GM06990 (cell line): ENCODE results near the gene CXCL16.

Experiments used
- DNase-seq: peaks from one replicate; pipeline ENCODE4 v3.0.0-alpha.2; 2011; ENCODE audit not compliant: insufficient read length; ENCODE audit errors: extremely low read depth
- H3K27me3 ChIP-seq: replicated peaks from 2 replicates; pipeline ENCODE4 v1.6.0; 2011; ENCODE audit warnings: low read length; ENCODE audit not compliant: control insufficient read depth, insufficient read depth
- H3K36me3 ChIP-seq: 2 replicates; pipeline ENCODE4 v1.5.1; 2011; ENCODE audit warnings: low read length; ENCODE audit not compliant: control insufficient read depth, insufficient read depth
- H3K4me3 ChIP-seq: replicated peaks from 2 replicates; pipeline ENCODE4 v1.5.1; 2011; ENCODE audit warnings: low read depth, mild to moderate bottlenecking, control low read depth, low read length
- TF ChIP-seq, protein P1 (sequence below): IDR thresholded peaks from 2 replicates; pipeline ENCODE4 v1.5.1; 2011; ENCODE audit warnings: low read length, control low read depth, mild to moderate bottlenecking, inconsistent platforms; ENCODE audit not compliant: insufficient read depth, poor library complexity, severe bottlenecking

The CXCL16 gene

DNA sequence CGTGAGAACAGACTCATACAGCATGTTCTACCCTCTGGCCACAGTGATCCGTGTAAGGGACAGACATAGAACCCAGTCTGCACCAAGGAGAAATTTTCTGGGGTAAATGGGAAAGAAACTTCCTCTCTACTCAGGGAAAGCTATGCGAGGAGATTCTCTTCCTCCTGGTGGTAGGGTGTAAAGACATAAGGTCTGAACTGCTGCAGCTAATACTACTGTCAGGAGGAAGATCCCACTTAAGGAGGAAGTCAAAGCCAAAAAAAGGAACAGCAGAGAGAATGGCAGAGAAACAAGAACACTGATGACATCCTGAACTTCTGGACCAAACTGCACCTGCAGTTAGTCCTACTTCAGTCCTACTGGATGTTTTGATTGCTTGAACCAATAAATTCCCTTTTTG, 24.9 kb upstream of the CXCL16 start:
- Histone ChIP-seq H3K4me3 (no peak overlapping the region), H3K27me3 (no peaks in the 10 kb centered on the region), H3K36me3 (no peaks in the 10 kb centered on the region)
- DNase-seq = no peak
- TF ChIP-seq, protein P1, sequence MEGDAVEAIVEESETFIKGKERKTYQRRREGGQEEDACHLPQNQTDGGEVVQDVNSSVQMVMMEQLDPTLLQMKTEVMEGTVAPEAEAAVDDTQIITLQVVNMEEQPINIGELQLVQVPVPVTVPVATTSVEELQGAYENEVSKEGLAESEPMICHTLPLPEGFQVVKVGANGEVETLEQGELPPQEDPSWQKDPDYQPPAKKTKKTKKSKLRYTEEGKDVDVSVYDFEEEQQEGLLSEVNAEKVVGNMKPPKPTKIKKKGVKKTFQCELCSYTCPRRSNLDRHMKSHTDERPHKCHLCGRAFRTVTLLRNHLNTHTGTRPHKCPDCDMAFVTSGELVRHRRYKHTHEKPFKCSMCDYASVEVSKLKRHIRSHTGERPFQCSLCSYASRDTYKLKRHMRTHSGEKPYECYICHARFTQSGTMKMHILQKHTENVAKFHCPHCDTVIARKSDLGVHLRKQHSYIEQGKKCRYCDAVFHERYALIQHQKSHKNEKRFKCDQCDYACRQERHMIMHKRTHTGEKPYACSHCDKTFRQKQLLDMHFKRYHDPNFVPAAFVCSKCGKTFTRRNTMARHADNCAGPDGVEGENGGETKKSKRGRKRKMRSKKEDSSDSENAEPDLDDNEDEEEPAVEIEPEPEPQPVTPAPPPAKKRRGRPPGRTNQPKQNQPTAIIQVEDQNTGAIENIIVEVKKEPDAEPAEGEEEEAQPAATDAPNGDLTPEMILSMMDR = no peak

- no peaks in the 10 kb centered on the region for H3K36me3 ChIP-seq
- no peak for DNase-seq
- TF ChIP-seq, protein P1 = no peak
- H3K4me3 ChIP-seq = no peak overlapping the region
- H3K27me3 ChIP-seq = no peaks in the 10 kb centered on the region
Observed at GRCh38 chr17:4759776-4760236, 20.1 kb upstream of the CXCL16 start.

DNA sequence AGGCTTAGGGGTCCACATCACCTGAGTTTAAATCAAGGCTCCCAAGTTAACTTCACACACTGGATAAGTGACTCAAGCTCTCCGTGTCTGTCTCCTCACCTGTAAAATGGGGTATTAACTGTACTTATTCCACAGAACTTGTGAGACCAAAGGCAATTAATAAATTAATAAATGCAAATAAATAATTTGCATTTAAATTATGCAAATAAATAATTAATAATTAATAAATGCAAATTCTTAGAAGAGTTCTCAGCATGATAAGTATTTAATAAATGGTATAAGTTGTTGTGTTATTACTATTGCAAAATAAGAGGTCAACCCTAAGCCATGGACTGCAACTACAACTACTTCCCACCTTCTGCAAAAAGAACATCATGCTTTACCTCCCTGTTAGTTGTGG, 13.7 kb upstream of the CXCL16 start:
- no peak for DNase-seq
- H3K27me3 ChIP-seq = peaks cover 1% of the 10 kb centered on the region
- TF ChIP-seq, protein P1 = no peak
- no peaks in the 10 kb centered on the region for H3K36me3 ChIP-seq
- H3K4me3 ChIP-seq = no peak overlapping the region

DNA sequence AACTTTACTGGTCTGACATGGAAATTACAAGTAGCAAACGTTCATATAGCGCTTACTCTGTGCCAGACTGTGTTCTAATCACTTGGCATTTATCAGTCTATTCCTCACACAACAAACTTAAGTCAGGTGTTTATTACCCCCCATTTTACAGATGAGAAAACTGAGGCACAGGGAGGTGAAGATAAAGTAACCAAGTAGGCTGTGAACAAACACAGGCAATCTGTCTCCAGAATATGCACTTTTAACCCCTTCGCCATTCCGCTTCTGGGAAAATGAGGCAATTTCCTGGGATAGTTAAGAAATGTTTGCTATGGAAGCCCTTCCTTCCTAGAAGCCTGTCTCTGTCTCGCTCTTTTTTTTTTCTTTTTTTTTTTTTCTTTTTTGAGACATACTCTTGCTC, 12.2 kb upstream of the CXCL16 start:
- DNase-seq = no peak
- TF ChIP-seq, protein P1 = no peak
- Histone ChIP-seq H3K27me3 (peaks cover 1% of the 10 kb centered on the region), H3K4me3 (no peak overlapping the region), H3K36me3 (no peaks in the 10 kb centered on the region)

DNA sequence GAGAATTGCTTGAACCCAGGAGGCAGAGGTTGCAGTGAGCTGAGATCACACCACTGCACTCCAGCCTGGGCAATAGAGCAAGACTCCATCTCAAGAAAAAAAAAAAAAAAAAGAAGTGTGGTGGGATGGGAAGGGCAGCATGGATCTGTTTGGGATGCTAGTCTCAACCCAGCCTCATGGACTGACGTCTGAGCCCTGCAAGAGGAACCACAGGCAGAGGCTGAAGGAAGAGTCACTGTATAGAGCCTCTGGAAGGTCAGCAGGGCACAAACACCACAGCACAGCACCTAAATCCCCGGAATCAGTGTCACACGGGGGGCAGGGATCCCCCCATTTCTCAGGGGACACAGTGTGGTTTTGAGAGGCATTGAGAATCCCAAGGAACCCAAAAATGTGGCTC, 10.9 kb upstream of the CXCL16 start:
- DNase-seq = no peak
- Histone ChIP-seq H3K4me3 (no peak overlapping the region), H3K27me3 (peaks cover 1% of the 10 kb centered on the region), H3K36me3 (no peaks in the 10 kb centered on the region)
- TF ChIP-seq, protein P1 = no peak

GRCh38 chr17:4748686-4749085, 9.0 kb upstream of the CXCL16 start:
- no peaks in the 10 kb centered on the region for H3K36me3 ChIP-seq
- no peaks in the 10 kb centered on the region; the same call in 1 of the 2 replicates for H3K27me3 ChIP-seq
- TF ChIP-seq, protein P1 = no peak
- H3K4me3 ChIP-seq = no peak overlapping the region
- DNase-seq = no peak
